HPDE6-E6E7 (cell line): ENCODE measurements around the gene MXRA7.

Experiments
- DNase-seq: peaks from one replicate; pipeline ENCODE4 v3.0.0; 2011; ENCODE audit warnings: missing footprints; ENCODE audit errors: extremely low spot score

MXRA7 gene

GRCh38 chr17:76696763-76697701 is 13.7 kb downstream of the MXRA7 start:
- DNase-seq = no peak

DNA sequence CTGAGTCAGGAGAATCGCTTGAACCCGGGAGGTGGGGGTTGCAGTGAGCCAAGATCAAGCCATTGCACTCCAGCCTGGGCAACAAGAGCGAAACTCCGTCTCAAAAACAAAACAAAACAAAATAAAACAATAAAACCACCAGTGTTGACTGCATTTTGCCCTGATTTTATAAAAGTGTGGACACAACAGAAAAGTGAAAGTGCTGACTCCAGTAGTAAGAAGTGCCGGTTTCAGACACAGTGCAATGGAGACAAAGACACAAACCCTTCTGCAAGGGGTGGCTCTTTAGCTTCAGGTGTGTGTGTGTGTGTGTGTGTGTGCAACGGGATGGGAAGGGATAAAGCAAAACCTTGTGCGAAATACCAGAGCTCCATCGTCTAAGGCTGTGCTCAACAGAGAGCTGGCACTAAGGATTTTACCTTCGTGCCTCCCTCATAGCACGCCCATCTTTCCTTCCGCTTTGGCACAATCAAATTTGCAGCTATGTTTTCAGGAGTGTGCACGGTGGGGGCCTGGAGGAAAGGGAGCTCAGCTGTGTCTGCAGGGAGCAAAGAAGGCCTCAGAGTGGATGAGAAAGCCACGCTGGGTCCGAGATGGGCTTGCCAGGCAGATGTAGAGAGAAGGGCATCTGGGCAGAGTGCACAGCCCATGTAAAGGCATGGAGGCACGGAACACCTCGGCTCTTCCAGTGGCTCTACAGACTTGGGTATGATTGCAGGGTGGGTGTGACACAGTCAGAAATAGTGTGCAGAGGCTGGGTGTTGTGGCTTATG is 15.5 kb downstream of the MXRA7 start:
- no peak for DNase-seq

GRCh38 chr17:76691379-76692191 is 19.2 kb downstream of the MXRA7 start:
- DNase-seq = no peak

DNA sequence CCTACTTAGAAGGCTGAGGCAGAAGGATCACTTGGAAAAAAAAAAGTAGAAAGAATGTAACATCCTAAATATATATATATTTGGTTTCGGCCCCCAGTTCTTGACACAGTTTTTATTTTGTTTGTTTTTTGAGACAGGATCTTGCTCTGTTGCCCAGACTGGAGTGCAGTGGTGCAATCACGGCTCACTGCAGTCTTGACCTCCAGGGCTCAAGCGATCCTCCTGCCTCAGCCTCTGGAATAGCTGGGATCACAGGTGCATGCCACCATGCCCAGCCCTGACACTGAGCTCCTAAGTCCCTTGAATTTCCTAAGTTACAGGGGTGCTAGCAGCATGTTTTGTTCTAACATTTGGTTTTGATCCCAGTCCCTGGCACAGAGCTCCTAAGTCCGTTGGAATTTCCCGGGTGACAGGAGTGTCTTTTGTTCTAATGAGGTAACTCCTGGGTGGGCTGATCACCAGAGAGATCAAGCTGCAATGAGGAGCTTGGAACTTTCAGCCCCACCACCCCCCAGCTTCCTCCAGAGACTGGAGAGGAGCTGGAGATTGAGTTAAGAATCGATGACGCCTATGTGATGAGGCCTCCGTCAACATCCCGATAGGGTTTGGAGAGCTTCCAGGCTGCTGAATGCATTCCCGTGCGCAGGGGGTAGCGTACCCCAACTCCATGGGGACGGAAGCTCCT is 20.0 kb downstream of the MXRA7 start:
- DNase-seq = no peak

DNA sequence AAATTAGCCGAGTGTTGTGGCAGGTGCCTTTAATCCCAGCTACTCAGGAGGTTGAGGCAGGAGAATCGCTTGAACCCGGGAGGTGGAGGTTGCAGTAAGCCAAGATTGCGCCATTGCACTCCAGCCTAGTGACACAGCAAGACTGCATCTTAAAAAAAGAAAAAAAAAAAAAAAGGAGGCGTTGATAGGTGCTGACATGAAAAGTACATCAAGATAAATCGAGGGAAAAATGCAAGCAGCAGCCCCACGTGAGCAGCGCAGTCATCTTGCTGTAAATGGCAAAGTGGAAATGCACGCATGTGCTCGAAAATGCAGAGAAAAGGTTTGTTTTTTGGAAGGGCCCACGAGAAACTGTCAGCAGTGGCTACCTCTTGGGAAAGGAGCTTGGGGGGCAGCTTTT is 20.9 kb downstream of the MXRA7 start:
- DNase-seq = no peak

- no peak for DNase-seq
These were observed 22.6 kb downstream of the MXRA7 start for GRCh38 chr17:76688165-76688622.

- no peak for DNase-seq
These were observed 23.2 kb downstream of the MXRA7 start for GRCh38 chr17:76687298-76688164.

- no peak for DNase-seq
These were observed 24.0 kb downstream of the MXRA7 start for GRCh38 chr17:76686538-76687297.

DNA sequence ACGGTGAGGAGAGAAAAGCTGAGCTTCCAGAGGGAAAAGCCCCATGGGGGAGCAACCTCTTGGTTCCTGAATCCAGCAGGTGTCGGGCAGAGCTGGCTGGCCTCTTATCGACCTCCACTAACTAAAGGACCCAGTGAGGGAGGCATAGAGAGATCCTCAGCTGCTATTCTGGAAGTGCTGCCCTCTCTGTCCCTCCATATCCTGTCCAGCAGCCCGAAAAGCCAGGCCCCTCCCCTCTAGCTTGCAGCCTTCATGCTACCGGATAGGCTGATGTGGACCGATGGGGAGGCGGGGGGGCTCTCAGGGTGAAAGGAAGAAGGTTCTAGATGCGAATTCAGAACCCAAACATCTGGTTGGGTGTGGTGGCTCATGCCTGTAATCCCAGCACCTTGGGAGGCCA is 24.9 kb downstream of the MXRA7 start:
- DNase-seq = no peak

DNA sequence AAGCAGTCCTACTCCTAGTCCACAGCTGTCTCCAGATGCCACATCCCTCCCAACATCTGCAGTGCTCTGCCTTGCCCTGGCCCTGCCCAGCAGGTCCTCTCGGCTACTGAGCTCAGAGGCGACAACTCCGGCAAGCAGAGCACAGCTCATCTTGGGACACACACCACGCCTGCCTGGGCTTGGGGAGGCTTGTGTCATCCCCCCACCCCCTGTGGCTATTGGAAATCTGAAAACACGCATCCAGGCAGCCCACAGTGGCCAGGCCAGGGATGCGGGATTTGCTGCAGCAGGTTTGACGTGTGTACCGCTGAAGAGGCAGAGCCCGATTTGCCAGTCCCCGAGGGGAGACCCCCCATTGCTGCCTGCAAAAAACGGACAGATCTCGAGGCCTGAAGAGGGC is 25.4 kb downstream of the MXRA7 start:
- no peak for DNase-seq

GRCh38 chr17:76684756-76685155 is 26.0 kb downstream of the MXRA7 start:
- DNase-seq = no peak

DNA sequence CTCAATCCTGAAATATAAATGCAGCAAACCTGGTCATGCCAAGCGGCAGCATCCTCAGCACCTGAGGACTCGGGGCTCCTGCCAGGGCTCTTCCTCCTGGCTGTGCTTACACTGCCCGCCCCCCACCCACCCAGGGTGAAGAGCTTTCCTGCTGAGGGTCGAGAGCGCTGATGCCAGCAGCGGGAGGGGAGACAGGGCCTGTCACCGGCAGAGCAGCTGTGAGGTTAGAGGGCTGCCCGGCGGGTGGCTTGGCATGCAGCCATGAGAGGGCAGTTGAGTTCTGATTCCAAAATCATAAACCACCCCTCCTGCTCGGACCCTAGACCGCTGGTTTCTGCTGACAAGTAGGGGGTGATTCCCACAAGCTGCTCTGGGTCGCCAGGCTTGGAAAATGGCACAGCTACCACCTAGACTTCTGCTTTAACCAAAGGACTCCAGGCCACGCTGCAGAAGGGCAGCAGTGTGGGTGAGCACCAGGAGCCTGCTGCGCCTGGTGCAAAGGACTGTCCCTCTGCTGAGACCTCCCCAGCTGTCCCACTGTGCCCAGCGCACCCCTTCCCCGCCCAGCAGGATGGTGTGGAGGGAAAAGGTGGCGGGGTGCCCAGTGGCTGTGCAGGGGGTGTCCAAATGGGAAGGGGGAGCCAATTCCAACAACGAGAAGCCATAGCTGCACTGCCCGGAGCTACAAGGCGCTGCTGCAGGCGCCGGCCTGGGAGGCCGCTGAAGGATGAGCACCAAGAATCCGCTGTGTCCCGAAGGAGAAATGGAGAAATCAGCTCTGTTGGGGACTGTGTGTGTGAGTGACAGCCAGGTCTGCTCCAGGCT is 26.6 kb downstream of the MXRA7 start:
- DNase-seq = no peak

DNA sequence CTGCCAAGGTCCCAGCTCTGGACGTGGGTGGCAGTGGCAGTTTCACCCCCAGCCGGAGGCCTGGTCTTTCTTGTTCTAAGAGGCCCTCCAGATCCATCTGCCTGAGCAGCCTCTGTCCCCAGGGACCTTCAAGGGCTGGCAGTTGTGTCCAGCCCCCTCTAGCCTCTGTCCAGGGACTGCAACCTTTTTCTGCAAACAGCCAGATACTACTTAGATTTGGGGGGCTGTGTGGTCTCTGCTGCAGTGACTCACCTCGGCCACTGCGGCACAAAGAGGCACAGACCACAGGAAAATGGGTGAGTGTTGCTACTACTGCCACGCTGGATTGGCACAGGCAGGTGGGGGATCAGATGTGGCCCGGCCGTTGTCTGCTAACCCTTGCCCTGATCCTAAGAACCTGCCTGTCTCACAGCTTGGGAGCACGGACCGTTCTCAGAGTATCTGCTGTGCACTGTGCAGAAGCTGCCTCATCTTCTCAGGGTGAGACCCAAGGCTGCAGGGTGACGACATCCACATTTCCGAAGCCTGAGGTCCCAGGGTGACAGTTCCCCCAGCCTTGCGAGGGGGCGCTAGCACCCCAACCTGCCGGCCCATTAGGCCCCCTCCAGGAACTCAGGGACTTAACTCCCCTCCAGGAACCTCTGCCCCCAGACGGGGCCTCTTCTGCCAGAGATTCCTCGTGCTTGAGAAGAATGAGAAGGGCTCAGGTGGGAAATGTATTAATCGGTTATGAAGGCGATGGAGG is 27.6 kb downstream of the MXRA7 start:
- DNase-seq = no peak

DNA sequence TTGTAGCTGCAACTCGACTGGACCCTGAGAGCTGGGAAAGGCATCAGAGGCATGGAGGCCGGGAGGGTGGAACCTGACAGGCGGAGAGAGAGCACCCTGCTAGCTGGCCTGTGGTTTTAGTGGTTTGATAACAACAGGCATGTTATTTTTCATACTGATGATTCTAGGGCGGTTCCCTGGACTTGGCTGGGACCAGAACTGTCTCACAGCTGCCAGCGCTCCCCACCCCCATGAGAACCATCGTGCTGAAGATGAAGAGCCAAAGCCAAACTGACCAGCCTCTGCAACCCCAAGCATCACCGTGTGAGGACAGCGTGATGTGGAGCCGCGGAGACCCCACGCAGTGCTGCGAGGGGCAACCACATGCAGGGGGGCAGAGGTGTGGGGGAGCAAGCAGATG is 28.5 kb downstream of the MXRA7 start:
- DNase-seq = no peak

DNA sequence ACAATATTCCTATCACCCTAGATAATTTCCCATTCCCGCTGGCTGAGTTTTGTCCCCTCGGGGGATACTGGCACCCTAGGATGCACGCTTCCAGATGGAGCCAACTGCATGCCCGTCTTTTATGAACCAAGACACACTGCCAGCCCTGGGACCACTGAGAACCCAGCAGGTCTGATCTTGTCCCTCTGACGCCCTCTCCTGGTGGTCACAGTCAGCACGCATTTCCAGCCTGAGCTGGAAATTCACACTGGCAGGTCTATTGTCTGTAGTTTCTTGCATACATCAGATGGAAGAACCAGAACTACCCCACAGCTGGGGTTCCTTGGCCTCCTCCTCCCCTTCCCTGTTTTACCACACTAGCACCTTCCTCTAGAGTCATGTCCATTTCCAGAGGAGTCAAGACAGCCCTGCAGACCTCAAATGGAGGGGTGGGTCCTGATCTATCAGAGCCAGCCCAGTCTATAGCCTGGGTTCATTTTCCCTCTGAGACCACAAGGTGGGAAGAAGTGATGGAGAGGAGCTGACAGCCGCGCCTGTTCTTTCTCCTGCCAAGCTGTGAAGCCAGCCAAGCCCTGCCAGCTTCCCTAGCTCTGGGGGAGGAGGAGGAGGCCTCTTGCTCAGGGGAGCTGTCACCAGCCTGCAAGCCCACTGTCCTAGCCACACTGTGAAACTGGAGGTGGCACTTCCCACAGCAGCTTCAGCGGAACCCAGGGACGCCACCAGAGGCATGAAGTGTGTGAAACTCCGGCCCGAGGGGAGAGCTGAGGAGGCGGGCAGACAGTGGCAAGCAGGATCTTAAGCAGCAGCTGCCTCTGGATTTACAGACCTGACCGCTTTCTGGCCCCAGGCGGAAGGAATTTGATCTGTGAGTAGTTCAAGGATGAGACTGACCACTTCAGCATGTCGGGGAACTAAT is 29.3 kb downstream of the MXRA7 start:
- peak; percentile 59 for DNase-seq

DNA sequence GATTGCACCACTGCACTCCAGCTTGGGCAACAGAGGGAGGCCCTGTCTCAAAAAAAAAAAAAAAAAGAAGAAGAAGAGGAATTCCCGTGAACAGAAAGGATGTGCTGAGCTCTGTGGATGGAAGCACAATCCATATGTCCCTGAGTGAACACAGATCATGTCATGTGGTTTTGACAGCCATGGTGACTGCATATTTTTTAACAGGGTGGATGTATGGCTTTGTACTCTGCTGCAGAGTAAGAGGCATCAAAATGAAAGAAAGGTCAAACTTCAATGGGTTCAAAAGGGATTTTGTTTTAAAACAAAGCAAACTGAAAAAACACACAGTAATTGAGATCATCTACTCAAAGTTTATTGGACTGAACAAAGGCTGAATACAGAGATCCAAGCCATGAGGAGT is 31.5 kb downstream of the MXRA7 start:
- DNase-seq = no peak

GRCh38 chr17:76678330-76678729 is 32.4 kb downstream of the MXRA7 start:
- no peak for DNase-seq
